C4-2B (cell line): ENCODE results near the gene PRMT2.

ENCODE experiments used
- ZFX ChIP-seq: fragments of 450-650 bp; IDR thresholded peaks from 2 replicates; pipeline ENCODE4 v1.6.1; 2017
- TF ChIP-seq, protein P1 (sequence below): fragments of 450-650 bp; conservative IDR thresholded peaks from 2 replicates; pipeline ENCODE4 v1.5.1; 2017; ENCODE audit warnings: mild to moderate bottlenecking

DNA sequence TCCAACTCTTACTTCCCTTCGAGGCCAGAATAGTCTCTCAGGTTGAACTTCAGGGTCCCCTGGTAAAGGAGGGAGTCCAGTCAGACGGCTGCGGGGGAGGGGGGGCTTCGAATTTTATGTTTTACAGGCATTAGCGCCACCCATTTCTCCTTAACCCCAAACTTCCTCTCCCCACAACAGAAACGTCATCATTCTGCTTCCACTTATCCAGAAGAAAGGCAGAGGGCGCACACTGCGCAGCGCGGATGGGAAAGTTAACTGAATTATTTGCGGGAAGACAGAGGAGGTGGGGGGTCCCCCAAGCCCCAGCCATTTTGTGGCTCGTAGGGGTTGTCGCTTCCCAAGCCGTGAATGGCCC, 529 bp upstream of the PRMT2 start:
- TF ChIP-seq, protein P1, sequence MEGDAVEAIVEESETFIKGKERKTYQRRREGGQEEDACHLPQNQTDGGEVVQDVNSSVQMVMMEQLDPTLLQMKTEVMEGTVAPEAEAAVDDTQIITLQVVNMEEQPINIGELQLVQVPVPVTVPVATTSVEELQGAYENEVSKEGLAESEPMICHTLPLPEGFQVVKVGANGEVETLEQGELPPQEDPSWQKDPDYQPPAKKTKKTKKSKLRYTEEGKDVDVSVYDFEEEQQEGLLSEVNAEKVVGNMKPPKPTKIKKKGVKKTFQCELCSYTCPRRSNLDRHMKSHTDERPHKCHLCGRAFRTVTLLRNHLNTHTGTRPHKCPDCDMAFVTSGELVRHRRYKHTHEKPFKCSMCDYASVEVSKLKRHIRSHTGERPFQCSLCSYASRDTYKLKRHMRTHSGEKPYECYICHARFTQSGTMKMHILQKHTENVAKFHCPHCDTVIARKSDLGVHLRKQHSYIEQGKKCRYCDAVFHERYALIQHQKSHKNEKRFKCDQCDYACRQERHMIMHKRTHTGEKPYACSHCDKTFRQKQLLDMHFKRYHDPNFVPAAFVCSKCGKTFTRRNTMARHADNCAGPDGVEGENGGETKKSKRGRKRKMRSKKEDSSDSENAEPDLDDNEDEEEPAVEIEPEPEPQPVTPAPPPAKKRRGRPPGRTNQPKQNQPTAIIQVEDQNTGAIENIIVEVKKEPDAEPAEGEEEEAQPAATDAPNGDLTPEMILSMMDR: peak; percentile 17
- no peak for TF ChIP-seq ZFX
